ENCODE results near the gene SUFU.

- no peak for TF ChIP-seq TARDBP (IDR thresholded peaks at IDR 0.05)
- no peak for TF ChIP-seq ELF4 (IDR thresholded peaks at IDR 0.05)
- TF ChIP-seq L3MBTL2 (conservative IDR thresholded peaks at IDR 0.05), result no peak
- TF ChIP-seq BHLHE40 (IDR thresholded peaks at IDR 0.05; ENCODE audit: borderline replicate concordance), result no peak
- TF ChIP-seq FOXM1 (IDR thresholded peaks at IDR 0.05; ENCODE audit: borderline replicate concordance), result no peak
- TF ChIP-seq HDGF (IDR thresholded peaks at IDR 0.05; ENCODE audit: borderline replicate concordance), result no peak
- no peak for TF ChIP-seq SUZ12 (IDR thresholded peaks at IDR 0.05)
- TF ChIP-seq PKNOX1 (IDR thresholded peaks at IDR 0.05), result no peak
- no peak for TF ChIP-seq SP1 (IDR thresholded peaks at IDR 0.05)
- no peak for TF ChIP-seq ARNT (IDR thresholded peaks at IDR 0.05)
- TF ChIP-seq CTBP1 (IDR thresholded peaks at IDR 0.05; ENCODE audit: borderline replicate concordance), result no peak
- no peak for TF ChIP-seq FOXK2 (IDR thresholded peaks at IDR 0.05)
- TF ChIP-seq NFRKB (IDR thresholded peaks at IDR 0.05), result no peak
- no peak for TF ChIP-seq ZNF384 (IDR thresholded peaks at IDR 0.05)
Observed at GRCh38 chr10:102643336-102644065, 139.7 kb downstream of the SUFU start.
